Spinal cord (tissue), 10 donors: ENCODE data around the gene NCF1. TPM values are rescaled to one million over a fixed set of nuclear protein-coding genes. Genes with fewer than 3 reads are reported as not detected.
"Not testable (repeated sequence)": the region's sequence is repeated elsewhere in the genome, so short reads cannot be mapped to it uniquely, and the experiment has no call there.

Experiments
- DNase-seq, 6 donors: peaks; one replicate each; pipeline versions ENCODE4 v3.0.0 to v3.0.0-alpha.2; 2013 to 2015; ENCODE audit warnings: low spot score in 6 of 6, low read depth in 4 of 6
- H3K27ac ChIP-seq: one replicate; pipeline ENCODE4 v1.5.1; 2013; ENCODE audit warnings: low read depth, low read length, control low read depth
- H3K27me3 ChIP-seq: one replicate; pipeline ENCODE4 v1.6.1; 2013; ENCODE audit warnings: low read length; ENCODE audit not compliant: control insufficient read depth, insufficient read depth
- H3K36me3 ChIP-seq: one replicate; pipeline ENCODE4 v1.6.1; 2013; ENCODE audit warnings: low read length; ENCODE audit not compliant: control insufficient read depth, insufficient read depth
- H3K4me1 ChIP-seq: one replicate; pipeline ENCODE4 v1.6.1; 2013; ENCODE audit warnings: low read length; ENCODE audit not compliant: control insufficient read depth, insufficient read depth
- H3K4me3 ChIP-seq: one replicate; pipeline ENCODE4 v1.5.1; 2013; ENCODE audit warnings: low read depth, low read length, control low read depth
- H3K9me3 ChIP-seq: one replicate; pipeline ENCODE4 v1.6.1; 2013; ENCODE audit warnings: low read length; ENCODE audit not compliant: control insufficient read depth, insufficient read depth
- WGBS: methylation state at CpG from one replicate; pipeline ENCODE4 v1.1.5; 2013; ENCODE audit warnings: missing lambda C conversion rate; ENCODE audit not compliant: insufficient coverage; 5-methylcytosine and 5-hydroxymethylcytosine counted together
- polyA plus RNA-seq, 2 donors: library from polyadenylated mRNA; unstranded; fragments of 120-200 nt; gene quantifications; one replicate each; pipeline ENCODE4 v1.2.1, GENCODE V29; 2013; ENCODE audit not compliant: insufficient read length in 2 of 2
- total RNA-seq, 2 donors: library from RNA; depleted of rRNA in 1 of 2; stranded (reverse); fragments of 120-200 nt in 1 of 2; fragments of >200 nt in 1 of 2; gene quantifications; one replicate each; pipeline versions ENCODE4 v1.2.3 to v1.2.4, GENCODE V29; 2013 to 2014
- donor health status: healthy.

Gene NCF1
- total and polyA plus RNA-seq, 4 donors = 0.77 to 2.8 (median 2.6) TPM

DNA sequence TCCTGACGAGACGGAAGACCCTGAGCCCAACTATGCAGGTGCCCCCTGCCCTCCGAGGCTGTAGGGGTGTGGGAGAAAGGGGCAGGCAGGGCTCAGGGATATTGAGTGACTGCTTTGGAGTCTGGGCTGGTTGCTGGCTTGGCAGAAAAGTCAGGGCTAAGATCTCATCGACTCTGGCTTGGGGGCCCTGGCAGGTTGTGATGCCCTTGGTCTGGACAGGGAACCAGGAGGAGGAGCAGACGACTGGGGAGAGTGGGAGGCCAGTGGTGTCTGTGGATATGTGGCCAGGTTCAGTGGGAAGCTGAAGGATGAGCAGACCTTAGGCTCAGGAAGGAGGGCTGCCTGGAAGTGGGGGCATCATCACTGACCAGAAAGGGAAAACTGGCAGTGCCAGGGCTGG is 9.8 kb downstream of the NCF1 start:
- not testable (repeated sequence) for H3K27me3 ChIP-seq, DNase-seq, H3K27ac ChIP-seq, H3K36me3 ChIP-seq, H3K4me3 ChIP-seq, H3K4me1 ChIP-seq, H3K9me3 ChIP-seq
- 100% methylated on average over 1 of the region's 5 CpGs for WGBS

DNA sequence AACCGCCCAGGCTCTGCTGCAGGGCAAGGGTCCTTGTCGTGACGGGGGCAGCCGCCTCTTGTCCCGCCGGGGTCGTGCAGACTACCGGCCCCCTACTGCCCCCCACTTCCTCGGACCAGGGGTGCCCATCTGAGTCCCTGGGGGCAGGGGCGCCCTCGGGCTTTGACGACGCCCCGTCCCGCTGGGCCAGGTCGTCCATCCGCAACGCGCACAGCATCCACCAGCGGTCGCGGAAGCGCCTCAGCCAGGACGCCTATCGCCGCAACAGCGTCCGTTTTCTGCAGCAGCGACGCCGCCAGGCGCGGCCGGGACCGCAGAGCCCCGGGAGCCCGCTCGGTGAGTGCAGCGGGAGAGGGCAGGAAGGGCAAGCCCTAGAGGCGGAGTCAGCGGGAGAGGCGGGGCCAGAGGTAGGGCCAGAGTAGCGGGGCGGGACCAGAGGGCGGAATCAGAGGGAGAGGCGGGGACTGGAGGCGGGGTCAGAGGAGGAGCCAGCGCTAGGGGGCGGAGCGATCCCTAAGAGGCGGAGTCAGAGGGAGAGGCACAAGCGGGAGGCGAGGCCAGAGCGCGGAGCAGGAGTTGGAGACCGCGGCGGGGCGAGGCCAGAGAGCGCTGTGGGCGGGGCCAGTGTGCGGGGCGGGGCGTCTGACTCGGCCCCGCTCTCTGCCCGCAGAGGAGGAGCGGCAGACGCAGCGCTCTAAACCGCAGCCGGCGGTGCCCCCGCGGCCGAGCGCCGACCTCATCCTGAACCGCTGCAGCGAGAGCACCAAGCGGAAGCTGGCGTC is 14.7 kb downstream of the NCF1 start:
- H3K36me3 ChIP-seq, H3K27me3 ChIP-seq, H3K27ac ChIP-seq, H3K4me1 ChIP-seq, H3K9me3 ChIP-seq, H3K4me3 ChIP-seq: not testable (repeated sequence)
- WGBS = 0% methylated on average over 14 of the region's 82 CpGs
- peak in 4 of 6 donors; percentile 26 to 95 (median 76) for DNase-seq

DNA sequence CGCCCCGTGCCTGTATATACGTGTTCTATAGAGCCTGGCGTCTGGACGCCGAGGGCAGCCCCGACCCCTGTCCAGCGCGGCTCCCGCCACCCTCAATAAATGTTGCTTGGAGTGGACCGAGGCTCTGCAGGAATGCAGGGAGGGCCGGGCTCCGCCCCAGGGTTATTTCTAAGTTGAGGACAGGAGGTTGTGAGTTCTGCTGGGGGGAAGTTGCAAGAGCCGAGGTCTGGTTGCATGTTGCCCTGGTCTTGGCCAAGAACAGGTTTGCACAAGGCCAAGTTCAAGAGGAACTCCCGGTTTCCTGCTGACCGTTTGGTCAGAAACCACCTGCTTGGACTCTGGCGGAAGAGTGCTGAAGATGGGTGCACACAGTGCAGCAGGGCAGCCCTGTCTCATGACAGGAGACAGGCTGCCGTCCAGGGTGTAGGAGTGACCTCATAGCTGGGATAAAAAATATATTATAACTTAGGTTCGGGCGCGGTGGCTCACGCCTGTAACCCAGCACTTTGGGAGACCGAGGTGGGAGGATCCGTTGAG is 15.5 kb downstream of the NCF1 start:
- H3K4me1 ChIP-seq, H3K4me3 ChIP-seq, DNase-seq, H3K9me3 ChIP-seq, H3K36me3 ChIP-seq, H3K27ac ChIP-seq, H3K27me3 ChIP-seq: not testable (repeated sequence)
- no CpG with 5 or more reads among the region's 24 CpGs for WGBS

DNA sequence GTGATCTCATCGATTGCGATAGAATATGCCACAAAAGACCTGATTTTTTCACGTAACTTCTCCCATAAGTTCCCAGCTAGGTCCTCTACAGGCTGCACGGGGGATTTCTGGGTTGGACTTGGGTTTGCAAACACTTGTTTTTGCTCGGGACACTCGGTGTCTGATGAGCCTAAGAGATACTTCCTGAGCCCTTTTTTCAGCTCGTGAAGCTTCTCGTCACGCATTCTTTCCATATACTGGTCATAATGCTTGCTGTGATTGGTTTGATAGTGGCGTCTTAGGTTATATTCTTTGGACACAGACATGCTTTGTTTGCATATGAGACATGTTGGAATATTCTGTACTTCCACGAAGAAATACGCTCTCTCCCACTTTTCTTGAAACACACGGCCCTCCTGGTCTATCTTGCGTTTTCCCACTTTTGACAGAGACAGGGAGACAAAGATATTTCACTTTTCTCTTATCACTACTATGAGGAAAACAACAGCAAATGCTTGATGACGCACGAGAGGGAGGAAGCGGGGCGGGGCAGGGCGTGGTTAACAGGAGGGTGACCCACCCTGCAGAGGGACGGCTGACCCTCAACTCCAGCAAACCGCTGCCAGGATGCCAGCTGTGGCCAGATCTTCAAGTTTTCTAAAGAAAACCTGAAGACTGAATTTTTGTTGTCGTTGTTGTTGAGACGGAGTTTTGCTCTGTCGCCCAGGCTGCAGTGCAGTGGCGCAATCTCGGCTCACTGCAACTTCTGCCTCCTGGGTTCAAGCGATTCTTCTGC is 24.2 kb downstream of the NCF1 start:
- not testable (repeated sequence) for H3K4me1 ChIP-seq, DNase-seq, H3K9me3 ChIP-seq, H3K36me3 ChIP-seq, H3K27ac ChIP-seq, H3K4me3 ChIP-seq, H3K27me3 ChIP-seq
- WGBS = no CpG with 5 or more reads among the region's 27 CpGs

GRCh38 chr7:74798644-74799043 is 24.8 kb downstream of the NCF1 start:
- H3K36me3 ChIP-seq, H3K27me3 ChIP-seq, H3K27ac ChIP-seq, H3K4me3 ChIP-seq, DNase-seq, H3K9me3 ChIP-seq, H3K4me1 ChIP-seq: not testable (repeated sequence)
- no CpG with 5 or more reads among the region's 4 CpGs for WGBS

DNA sequence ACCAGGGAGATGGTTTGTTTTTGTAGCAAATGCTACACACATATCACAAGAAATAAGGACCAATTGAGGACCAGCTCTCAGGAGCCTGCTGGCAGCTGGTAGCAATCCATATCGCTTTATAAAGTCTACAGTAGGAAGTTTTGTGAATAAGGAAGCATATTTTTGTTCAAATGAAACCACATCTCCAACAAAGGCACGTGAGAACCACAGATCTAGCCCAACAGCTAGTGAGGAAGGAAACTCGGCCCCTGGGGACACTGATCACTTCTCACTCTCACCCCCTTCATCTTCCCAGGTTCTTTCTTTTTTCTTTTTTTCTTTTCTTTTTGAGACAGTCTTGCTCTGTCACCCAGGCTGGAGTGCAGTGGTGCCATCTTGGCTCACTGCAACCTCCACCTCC is 42.1 kb downstream of the NCF1 start:
- not testable (repeated sequence) for H3K4me3 ChIP-seq, DNase-seq, H3K9me3 ChIP-seq, H3K36me3 ChIP-seq, H3K27me3 ChIP-seq, H3K4me1 ChIP-seq, H3K27ac ChIP-seq
- WGBS = no CpG with 5 or more reads among the region's 3 CpGs

DNA sequence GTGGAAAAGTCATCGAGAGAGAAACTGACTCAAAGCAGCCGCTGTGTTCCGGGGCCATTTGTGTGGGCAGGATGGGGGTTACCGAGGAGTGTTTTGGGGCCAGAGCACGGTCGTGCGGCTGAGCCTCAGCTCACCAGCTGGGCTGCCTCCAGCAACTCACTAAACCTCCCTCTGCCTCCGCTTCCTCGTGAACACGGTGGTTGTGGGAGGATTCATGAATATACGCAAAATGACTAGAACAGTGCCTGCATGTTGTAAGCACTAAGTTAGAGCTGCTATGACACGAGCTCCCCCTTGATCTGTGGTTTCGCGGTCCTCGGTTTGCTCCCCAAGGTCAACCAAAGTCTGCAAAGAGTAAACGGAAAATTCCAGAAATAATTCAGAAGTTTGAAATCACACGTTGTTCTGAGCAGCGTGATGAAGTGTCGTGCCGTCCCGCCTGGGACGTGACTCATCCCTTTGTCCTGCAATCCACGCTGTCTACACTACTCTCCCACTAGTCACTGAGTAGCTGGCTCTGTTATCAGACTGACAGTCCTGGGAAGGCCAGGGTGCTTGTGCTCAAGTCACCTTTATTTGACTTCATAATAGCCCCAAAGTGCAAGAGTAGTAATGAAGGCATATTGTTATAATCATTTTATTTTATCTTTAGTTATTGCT is 46.5 kb downstream of the NCF1 start:
- not testable (repeated sequence) for DNase-seq, H3K27ac ChIP-seq, H3K9me3 ChIP-seq, H3K27me3 ChIP-seq, H3K36me3 ChIP-seq, H3K4me3 ChIP-seq, H3K4me1 ChIP-seq
- WGBS = no CpG with 5 or more reads among the region's 23 CpGs

DNA sequence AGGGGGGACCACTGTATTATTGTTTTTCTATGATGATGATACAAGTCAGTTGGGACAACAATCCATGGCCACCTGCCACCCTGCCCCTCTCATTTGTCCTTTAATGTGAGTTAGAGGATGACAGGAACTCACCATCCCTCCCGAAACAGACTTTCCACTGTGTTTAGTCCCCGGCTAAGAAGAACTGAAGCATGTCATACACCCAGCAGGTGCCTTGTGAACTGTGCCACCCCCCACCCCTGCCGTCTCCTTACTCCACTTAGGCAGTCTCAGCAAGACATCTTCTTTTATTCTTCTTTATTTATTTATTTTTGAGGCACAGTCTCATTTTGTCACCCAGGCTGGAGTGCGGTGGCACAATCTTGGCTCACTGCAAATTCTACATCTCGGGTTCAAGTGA is 47.4 kb downstream of the NCF1 start:
- not testable (repeated sequence) for H3K36me3 ChIP-seq, H3K9me3 ChIP-seq, H3K27ac ChIP-seq, H3K4me3 ChIP-seq, H3K27me3 ChIP-seq, DNase-seq, H3K4me1 ChIP-seq
- no CpG with 5 or more reads among the region's 5 CpGs for WGBS

DNA sequence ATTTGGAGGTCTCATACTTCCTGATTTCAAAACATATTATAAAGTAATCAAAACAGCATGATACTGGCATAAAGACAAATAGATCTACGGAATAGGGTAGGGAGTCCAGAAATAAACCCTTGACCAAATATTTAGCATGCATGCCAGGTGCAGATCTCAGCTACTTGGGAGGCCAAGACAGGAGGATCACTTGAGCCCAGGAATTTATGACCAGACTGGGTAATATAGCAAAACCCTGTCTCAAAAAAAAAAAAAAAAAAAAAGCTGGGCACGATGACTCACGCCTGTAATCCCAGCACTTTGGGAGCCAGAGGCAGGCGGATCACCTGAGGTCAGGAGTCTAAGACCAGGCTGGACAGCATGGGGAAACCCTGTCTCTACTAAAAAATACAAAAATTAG is 56.1 kb downstream of the NCF1 start:
- not testable (repeated sequence) for H3K4me3 ChIP-seq, H3K27ac ChIP-seq, H3K9me3 ChIP-seq, DNase-seq, H3K36me3 ChIP-seq, H3K4me1 ChIP-seq, H3K27me3 ChIP-seq
- WGBS = no CpG with 5 or more reads among the region's 4 CpGs
